Uterus (tissue), 4 donors: ENCODE data around the gene POPDC2. TPM values are rescaled to one million over a fixed set of nuclear protein-coding genes. Genes with fewer than 3 reads are reported as not detected.
A peak's percentile ranks its signal among the peaks of the same experiment; 100 is the strongest.

Experiments
- DNase-seq, 2 donors: peaks; one replicate each; pipeline ENCODE4 v3.0.0-alpha.2; 2019 to 2020
- H3K27ac ChIP-seq, 2 donors: fragments of 200-600 bp; sonication (generic); 1 replicate in 1 of 2; 2 replicates in 1 of 2; pipeline ENCODE4 v1.5.1; 2016 to 2018
- H3K27me3 ChIP-seq, 2 donors: fragments of 200-600 bp; sonication (generic); one replicate each; pipeline ENCODE4 v1.5.1; 2018 to 2019; ENCODE audit warnings: control low read depth in 1 of 2
- H3K36me3 ChIP-seq, 2 donors: fragments of 200-600 bp; sonication (generic); one replicate each; pipeline ENCODE4 v1.5.1; 2019; ENCODE audit warnings: control low read depth in 1 of 2
- H3K4me1 ChIP-seq, 2 donors: fragments of 200-600 bp; sonication (generic); one replicate each; pipeline ENCODE4 v1.5.1; 2018 to 2019; ENCODE audit warnings: control low read depth in 1 of 2
- H3K4me3 ChIP-seq, 2 donors: fragments of 200-600 bp; sonication (generic); 1 replicate in 1 of 2; 2 replicates in 1 of 2; pipeline ENCODE4 v1.5.1; 2018 to 2019; ENCODE audit warnings: mild to moderate bottlenecking in 1 of 2
- H3K9me3 ChIP-seq, 2 donors: fragments of 200-600 bp; sonication (generic); one replicate each; pipeline ENCODE4 v1.5.1; 2019; ENCODE audit warnings: control low read depth in 1 of 2
- CTCF ChIP-seq, 4 experiments: fragments of 200-600 bp in 2 of 4; fragments of 450-650 bp in 2 of 4; sonication (generic) in 2 of 4; IDR thresholded peaks; one replicate each; pipeline ENCODE4 v1.5.1; 2016 to 2019; ENCODE audit warnings: antibody characterized with exemption in 4 of 4, mild to moderate bottlenecking in 2 of 4, moderate library complexity in 1 of 4
- POLR2A ChIP-seq, 2 donors: fragments of 450-650 bp; IDR thresholded peaks; one replicate each; pipeline ENCODE4 v1.6.1; 2016; ENCODE audit warnings: antibody characterized with exemption in 2 of 2, mild to moderate bottlenecking in 1 of 2, moderate library complexity in 1 of 2
- intact Hi-C: fragments of 100-400 bp; cut with DNase I; formaldehyde crosslinking; loops from one replicate; pipeline ENCODE4 v1.15.1; 2023; ENCODE audit warnings: low total_unique reads
- total RNA-seq, 4 donors: library from RNA; depleted of rRNA in 3 of 4; stranded (reverse); fragments of >200 nt in 3 of 4; gene quantifications; one replicate each; pipeline versions ENCODE4 v1.1.0 to v1.2.4, GENCODE V29; 2014 to 2023
- donor health status: DM: yes; HTN: yes; CAD: no.

The POPDC2 gene
- total RNA-seq, 4 donors from 2014 or later: 4.9 to 35.3 (median 7.9) TPM

GRCh38 chr3:119628390-119628789, 32.0 kb downstream of the POPDC2 start:
- DNase-seq: no peak
- Histone ChIP-seq H3K9me3 (no peaks in the 10 kb centered on the region), H3K27me3 (no peaks in the 10 kb centered on the region), H3K27ac (peak overlapping the region; percentile 17 to 67), H3K4me1 (peaks cover 0 to 14% of the 10 kb centered on the region in 2 donors), H3K4me3 (no peak overlapping the region), H3K36me3 (no peaks in the 10 kb centered on the region)
- intact Hi-C loops: no loop called here
- TF ChIP-seq POLR2A (IDR thresholded peaks at IDR 0.05) (no peak), CTCF (IDR thresholded peaks at IDR 0.05) (no peak)

- peaks cover 0 to 9% of the 10 kb centered on the region in 2 donors for H3K4me1 ChIP-seq
- DNase-seq: no peak
- intact Hi-C loops: no loop called here
Measured at GRCh38 chr3:119627461-119627860, 32.9 kb downstream of the POPDC2 start.

DNA sequence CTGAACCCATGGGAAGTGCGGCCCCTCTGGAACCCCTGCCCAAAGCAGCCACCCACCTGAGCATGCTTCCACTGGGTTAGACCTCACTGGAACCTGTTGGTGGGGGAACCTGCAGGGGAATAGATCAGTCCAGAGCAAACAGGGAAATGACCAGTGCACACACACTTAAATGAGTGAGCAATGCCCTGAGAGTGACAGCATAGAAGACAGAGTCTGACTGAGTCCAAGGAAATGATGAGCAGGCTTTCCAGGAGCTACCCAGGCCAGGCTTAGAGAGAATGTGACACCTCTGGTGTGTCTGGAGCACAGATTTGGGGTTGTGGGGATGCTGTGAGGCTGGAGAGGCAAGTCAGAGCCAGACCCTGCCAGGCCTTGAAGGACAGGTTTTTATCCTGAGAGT, 34.2 kb downstream of the POPDC2 start:
- TF ChIP-seq CTCF (IDR thresholded peaks at IDR 0.05) (no peak), POLR2A (IDR thresholded peaks at IDR 0.05) (no peak)
- intact Hi-C loops: no loop called here
- H3K27ac ChIP-seq: no peak overlapping the region
- no peaks in the 10 kb centered on the region for H3K9me3 ChIP-seq
- no peaks in the 10 kb centered on the region for H3K27me3 ChIP-seq
- H3K36me3 ChIP-seq: no peaks in the 10 kb centered on the region
- DNase-seq: no peak
- H3K4me1 ChIP-seq: no peaks in the 10 kb centered on the region
- no peak overlapping the region for H3K4me3 ChIP-seq

More at GRCh38 chr3:119627461-119627860, 32.9 kb downstream of the POPDC2 start:
- Histone ChIP-seq H3K9me3 (no peaks in the 10 kb centered on the region), H3K27me3 (no peaks in the 10 kb centered on the region), H3K27ac (peak overlapping the region; percentile 17 to 67), H3K4me3 (no peak overlapping the region), H3K36me3 (no peaks in the 10 kb centered on the region)
- TF ChIP-seq CTCF (IDR thresholded peaks at IDR 0.05): no peak
- no peak for TF ChIP-seq POLR2A (IDR thresholded peaks at IDR 0.05)

- intact Hi-C loops: no loop called here
- H3K4me1 ChIP-seq: no peaks in the 10 kb centered on the region
- no peaks in the 10 kb centered on the region for H3K9me3 ChIP-seq
- no peak for DNase-seq
- no peak for TF ChIP-seq CTCF (IDR thresholded peaks at IDR 0.05)
- no peaks in the 10 kb centered on the region for H3K27me3 ChIP-seq
- no peak overlapping the region for H3K4me3 ChIP-seq
- no peak overlapping the region for H3K27ac ChIP-seq
- no peaks in the 10 kb centered on the region for H3K36me3 ChIP-seq
Measured at GRCh38 chr3:119625451-119626153, 34.8 kb downstream of the POPDC2 start.

GRCh38 chr3:119624002-119624720, 36.2 kb downstream of the POPDC2 start:
- H3K27me3 ChIP-seq: no peaks in the 10 kb centered on the region
- DNase-seq: no peak
- TF ChIP-seq POLR2A (IDR thresholded peaks at IDR 0.05): no peak
- TF ChIP-seq CTCF (IDR thresholded peaks at IDR 0.05): no peak
- H3K36me3 ChIP-seq: no peaks in the 10 kb centered on the region
- no peaks in the 10 kb centered on the region for H3K9me3 ChIP-seq
- intact Hi-C loops: no loop called here
- no peak overlapping the region for H3K4me3 ChIP-seq
- H3K27ac ChIP-seq: no peak overlapping the region
- no peaks in the 10 kb centered on the region for H3K4me1 ChIP-seq
